SH-SY5Y (cell line): ENCODE measurements around the gene SPATA31D4.

ENCODE experiments used
- GATA2 ChIP-seq: IDR thresholded peaks from 2 replicates; pipeline ENCODE4 v1.6.1; 2011; ENCODE audit warnings: mild to moderate bottlenecking, low read depth, low read length
- GATA3 ChIP-seq: IDR thresholded peaks from 2 replicates; pipeline ENCODE4 v1.6.1; 2011; ENCODE audit warnings: low read depth, mild to moderate bottlenecking, low read length, moderate library complexity

DNA sequence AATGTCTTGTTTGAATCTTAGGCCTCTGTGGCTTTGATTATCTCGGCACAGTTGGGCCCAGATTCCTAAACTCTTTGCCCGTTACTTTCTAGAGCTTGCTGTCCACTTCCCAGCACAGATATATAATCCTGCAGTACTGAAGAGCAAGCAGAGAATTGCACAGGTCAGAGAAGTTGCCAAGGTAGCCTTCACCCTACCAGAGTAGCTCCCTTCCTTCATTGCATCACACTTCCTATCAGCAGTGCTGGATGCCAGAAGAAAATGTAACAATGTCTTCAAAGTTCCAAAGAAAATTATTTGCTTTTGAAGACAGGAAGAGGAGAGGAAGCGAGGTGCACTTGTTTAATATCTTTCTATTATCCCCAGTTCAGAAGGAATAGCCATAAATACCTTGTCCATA lies 38.1 kb upstream of the SPATA31D4 start:
- no peak for TF ChIP-seq GATA2
- no peak for TF ChIP-seq GATA3
